Hepatocyte (in vitro differentiated cells): ENCODE results near the gene CABP1.

Source experiments
- EZH2 ChIP-seq: fragments of 200-600 bp; sonication (generic); IDR thresholded peaks from 2 replicates; pipeline ENCODE4 v1.6.1; 2016; ENCODE audit warnings: antibody characterized with exemption, mild to moderate bottlenecking, borderline replicate concordance
- TF ChIP-seq, protein P1 (sequence below): fragments of 200-600 bp; sonication (generic); IDR thresholded peaks from 2 replicates; pipeline ENCODE4 v1.5.1; 2016; ENCODE audit warnings: antibody characterized with exemption, mild to moderate bottlenecking; ENCODE audit not compliant: poor library complexity

- TF ChIP-seq, protein P1, sequence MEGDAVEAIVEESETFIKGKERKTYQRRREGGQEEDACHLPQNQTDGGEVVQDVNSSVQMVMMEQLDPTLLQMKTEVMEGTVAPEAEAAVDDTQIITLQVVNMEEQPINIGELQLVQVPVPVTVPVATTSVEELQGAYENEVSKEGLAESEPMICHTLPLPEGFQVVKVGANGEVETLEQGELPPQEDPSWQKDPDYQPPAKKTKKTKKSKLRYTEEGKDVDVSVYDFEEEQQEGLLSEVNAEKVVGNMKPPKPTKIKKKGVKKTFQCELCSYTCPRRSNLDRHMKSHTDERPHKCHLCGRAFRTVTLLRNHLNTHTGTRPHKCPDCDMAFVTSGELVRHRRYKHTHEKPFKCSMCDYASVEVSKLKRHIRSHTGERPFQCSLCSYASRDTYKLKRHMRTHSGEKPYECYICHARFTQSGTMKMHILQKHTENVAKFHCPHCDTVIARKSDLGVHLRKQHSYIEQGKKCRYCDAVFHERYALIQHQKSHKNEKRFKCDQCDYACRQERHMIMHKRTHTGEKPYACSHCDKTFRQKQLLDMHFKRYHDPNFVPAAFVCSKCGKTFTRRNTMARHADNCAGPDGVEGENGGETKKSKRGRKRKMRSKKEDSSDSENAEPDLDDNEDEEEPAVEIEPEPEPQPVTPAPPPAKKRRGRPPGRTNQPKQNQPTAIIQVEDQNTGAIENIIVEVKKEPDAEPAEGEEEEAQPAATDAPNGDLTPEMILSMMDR: peak; percentile 33
- no peak for TF ChIP-seq EZH2
Observed at GRCh38 chr12:120639771-120640721, at the start of gene CABP1.
